SK-N-SH (cell line): Measurements from ENCODE around the gene NDUFB8. TPM values are rescaled to one million over a fixed set of nuclear protein-coding genes. Genes with fewer than 3 reads are reported as not detected.

Source experiments
- CTCF ChIA-PET: fragments of 300-600, 350-600 bp; formaldehyde crosslinking; extraction: SDS; loops from one replicate; lab custom pipeline; 2021; lab: Yijun Ruan, JAX
- POLR2A ChIA-PET: fragments of 350-600 bp; sonication (Branson Sonifier 250); formaldehyde crosslinking; extraction: SDS; loops from one replicate; lab custom pipeline; 2020; ENCODE audit warnings: antibody characterized with exemption, inconsistent platforms; lab: Yijun Ruan, JAX
- DNase-seq: peaks from one replicate; pipeline ENCODE4 v3.0.0; 2012
- H2AFZ ChIP-seq: fragments of 200-600 bp; sonication (generic); 2 replicates; pipeline ENCODE4 v1.8.1; 2016; ENCODE audit warnings: antibody characterized with exemption, mild to moderate bottlenecking, low read depth
- H3F3A ChIP-seq: fragments of 200-600 bp; sonication (generic); replicated peaks from 2 replicates; pipeline ENCODE3; 2016; ENCODE audit warnings: antibody characterized with exemption, mild to moderate bottlenecking; ENCODE audit not compliant: insufficient read depth
- H3K27ac ChIP-seq, 2 experiments: fragments of 200-500 bp in 1 of 2; fragments of 200-600 bp in 1 of 2; sonication (Bioruptor generic) in 1 of 2; sonication (generic), shearing (Covaris generic) in 1 of 2; 2 replicates each; pipeline versions ENCODE4 v1.5.1 to v1.6.1; 2014 to 2016; ENCODE audit warnings: low read depth in 2 of 2, inconsistent platforms in 1 of 2, low read length in 1 of 2, mild to moderate bottlenecking in 1 of 2, mixed read lengths in 1 of 2
- H3K27me3 ChIP-seq: fragments of 200-600 bp; sonication (generic), shearing (Covaris generic); 2 replicates; pipeline ENCODE4 v1.6.1; 2016; ENCODE audit warnings: mixed run types; ENCODE audit not compliant: insufficient read depth
- H3K36me3 ChIP-seq, 2 experiments: fragments of 200-500 bp in 1 of 2; fragments of 200-600 bp in 1 of 2; sonication (Bioruptor generic) in 1 of 2; sonication (generic) in 1 of 2; replicated peaks in 1 of 2; 2 replicates each; pipeline versions ENCODE3 to v1.5.1; 2014 to 2016; ENCODE audit warnings: low read length in 1 of 2, mild to moderate bottlenecking in 1 of 2; ENCODE audit not compliant: insufficient read depth in 2 of 2, control insufficient read depth in 1 of 2
- H3K4me1 ChIP-seq, 2 experiments: fragments of 200-500 bp in 1 of 2; fragments of 200-600 bp in 1 of 2; sonication (Bioruptor generic) in 1 of 2; sonication (generic), shearing (Covaris generic) in 1 of 2; 2 replicates each; pipeline versions ENCODE4 v1.5.1 to v1.6.1; 2014 to 2016; ENCODE audit warnings: low read depth in 1 of 2, low read length in 1 of 2, mixed run types in 1 of 2; ENCODE audit not compliant: insufficient read depth in 2 of 2, control insufficient read depth in 1 of 2
- H3K4me2 ChIP-seq: fragments of 200-600 bp; sonication (generic), shearing (Covaris generic); 2 replicates; pipeline ENCODE4 v1.6.1; 2017; ENCODE audit warnings: mixed run types
- H3K4me3 ChIP-seq, 2 experiments: fragments of 200-500 bp in 1 of 2; fragments of 200-600 bp in 1 of 2; sonication (Bioruptor generic) in 1 of 2; sonication (generic), shearing (Covaris generic) in 1 of 2; 2 replicates each; pipeline versions ENCODE4 v1.5.1 to v1.8.1; 2014 to 2016; ENCODE audit warnings: low read depth in 2 of 2, inconsistent platforms in 1 of 2, low read length in 1 of 2, mild to moderate bottlenecking in 1 of 2, mixed read lengths in 1 of 2, moderate library complexity in 1 of 2
- H3K79me2 ChIP-seq: fragments of 200-600 bp; sonication (generic); 2 replicates; pipeline ENCODE4 v1.8.1; 2017; ENCODE audit warnings: mild to moderate bottlenecking; ENCODE audit not compliant: insufficient read depth
- H3K9ac ChIP-seq: fragments of 200-600 bp; sonication (generic); 2 replicates; pipeline ENCODE4 v1.6.1; 2017; ENCODE audit warnings: mixed run types
- H3K9me2 ChIP-seq: fragments of 200-600 bp; sonication (generic); 2 replicates; pipeline ENCODE4 v1.6.1; 2017; ENCODE audit warnings: mixed run types
- H3K9me3 ChIP-seq: fragments of 200-600 bp; sonication (generic); 2 replicates; pipeline ENCODE4 v1.6.1; 2017; ENCODE audit warnings: mixed run types, mild to moderate bottlenecking, moderate library complexity
- H4K20me1 ChIP-seq: fragments of 200-600 bp; sonication (generic); 2 replicates; pipeline ENCODE4 v1.6.1; 2017; ENCODE audit warnings: mild to moderate bottlenecking, mixed run types; ENCODE audit not compliant: insufficient read depth
- EZH2phosphoT487 ChIP-seq: fragments of 200-600 bp; sonication (generic); IDR thresholded peaks from 2 replicates; pipeline ENCODE4 v1.6.1; 2017; ENCODE audit warnings: low read depth, mixed run types, mild to moderate bottlenecking, antibody characterized with exemption, moderate library complexity, borderline replicate concordance
- FOXM1 ChIP-seq: IDR thresholded peaks from 2 replicates; pipeline ENCODE4 v1.4.0; 2012; ENCODE audit warnings: low read depth, mild to moderate bottlenecking
- GABPA ChIP-seq: IDR thresholded peaks from 2 replicates; pipeline ENCODE4 v1.4.0; 2012; ENCODE audit warnings: low read depth, mild to moderate bottlenecking
- MXI1 ChIP-seq: IDR thresholded peaks from 2 replicates; pipeline ENCODE4 v1.6.1; 2012; ENCODE audit warnings: mild to moderate bottlenecking, low read depth, low read length, improper control_type of control experiment
- POLR2AphosphoS5 ChIP-seq: IDR thresholded peaks from 2 replicates; pipeline ENCODE4 v1.6.1; 2012; ENCODE audit warnings: low read depth, low read length
- RAD21 ChIP-seq: IDR thresholded peaks from 2 replicates; pipeline ENCODE4 v1.6.1; 2012; ENCODE audit warnings: mild to moderate bottlenecking, low read length
- RFX5 ChIP-seq: IDR thresholded peaks from 2 replicates; pipeline ENCODE4 v1.6.1; 2012; ENCODE audit warnings: mild to moderate bottlenecking, improper control_type of control experiment, low read length
- RXRA ChIP-seq: IDR thresholded peaks from 2 replicates; pipeline ENCODE4 v1.4.0; 2012; ENCODE audit warnings: low read depth, mild to moderate bottlenecking, borderline replicate concordance
- TAF1 ChIP-seq: IDR thresholded peaks from 2 replicates; pipeline ENCODE4 v1.6.1; 2012; ENCODE audit warnings: low read depth, mild to moderate bottlenecking, low read length, moderate library complexity, borderline replicate concordance
- WGBS: methylation state at CpG from one replicate; pipeline ENCODE4 v1.1.6; 2017; ENCODE audit warnings: low lambda C conversion rate; 5-methylcytosine and 5-hydroxymethylcytosine counted together
- polyA plus RNA-seq, 3 experiments: library from polyadenylated mRNA; depleted of rRNA; stranded (reverse); fragments of >200 nt; gene quantifications; 2 replicates each; pipeline ENCODE4 v1.2.3, GENCODE V29; 2012
- TF ChIP-seq, protein P1 (sequence below): IDR thresholded peaks from 2 replicates; pipeline ENCODE4 v1.4.0; 2012; ENCODE audit warnings: low read depth, borderline replicate concordance
- TF ChIP-seq, protein P2 (sequence below): IDR thresholded peaks from 2 replicates; pipeline ENCODE4 v1.4.0; 2012; ENCODE audit warnings: low read depth, borderline replicate concordance
- TF ChIP-seq, protein P3 (sequence below): IDR thresholded peaks from 2 replicates; pipeline ENCODE4; 2012

The NDUFB8 gene
- polyA plus RNA-seq, 1 of the 3 experiments (the other 2 are of a cell fraction) = 368 TPM

DNA sequence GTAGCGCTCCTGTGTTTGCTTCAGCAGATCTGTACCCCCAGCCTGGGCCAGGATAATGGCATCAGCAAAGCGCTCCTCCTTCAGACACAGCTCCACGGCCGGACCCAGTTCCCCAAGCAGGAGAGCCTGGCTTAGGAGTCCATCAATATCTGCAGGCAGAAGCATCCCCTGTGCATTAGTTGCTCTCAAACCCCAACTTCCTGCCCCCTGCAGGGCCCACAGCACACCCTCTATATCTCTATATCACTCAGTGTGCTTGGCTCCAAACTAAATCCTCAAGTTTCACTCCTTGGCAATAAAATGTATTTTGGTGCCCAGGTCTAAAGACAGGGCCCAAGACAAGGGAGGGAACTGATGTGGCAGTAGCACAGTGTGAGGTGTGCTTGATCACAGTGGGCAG lies 31.6 kb downstream of the NDUFB8 start:
- H3K4me3 ChIP-seq = no peak overlapping the region
- no peak overlapping the region for H3K4me2 ChIP-seq
- H3K79me2 ChIP-seq = no peaks in the 10 kb centered on the region
- H3K9me2 ChIP-seq = no peaks in the 10 kb centered on the region
- H2AFZ ChIP-seq = no peak overlapping the region
- TF ChIP-seq, protein P1, sequence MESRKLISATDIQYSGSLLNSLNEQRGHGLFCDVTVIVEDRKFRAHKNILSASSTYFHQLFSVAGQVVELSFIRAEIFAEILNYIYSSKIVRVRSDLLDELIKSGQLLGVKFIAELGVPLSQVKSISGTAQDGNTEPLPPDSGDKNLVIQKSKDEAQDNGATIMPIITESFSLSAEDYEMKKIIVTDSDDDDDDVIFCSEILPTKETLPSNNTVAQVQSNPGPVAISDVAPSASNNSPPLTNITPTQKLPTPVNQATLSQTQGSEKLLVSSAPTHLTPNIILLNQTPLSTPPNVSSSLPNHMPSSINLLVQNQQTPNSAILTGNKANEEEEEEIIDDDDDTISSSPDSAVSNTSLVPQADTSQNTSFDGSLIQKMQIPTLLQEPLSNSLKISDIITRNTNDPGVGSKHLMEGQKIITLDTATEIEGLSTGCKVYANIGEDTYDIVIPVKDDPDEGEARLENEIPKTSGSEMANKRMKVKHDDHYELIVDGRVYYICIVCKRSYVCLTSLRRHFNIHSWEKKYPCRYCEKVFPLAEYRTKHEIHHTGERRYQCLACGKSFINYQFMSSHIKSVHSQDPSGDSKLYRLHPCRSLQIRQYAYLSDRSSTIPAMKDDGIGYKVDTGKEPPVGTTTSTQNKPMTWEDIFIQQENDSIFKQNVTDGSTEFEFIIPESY = no peak
- TF ChIP-seq GABPA = no peak
- no peak for TF ChIP-seq RFX5
- CTCF ChIA-PET = interaction anchor here (1.3 to 14.7 kb wide), 5 partner anchors 11 to 169 kb away, joined by 3 to 158 read pairs (median 27); partner anchors contain the start of genes PKD2L1 and SEC31B
- no peaks in the 10 kb centered on the region for H3K9me3 ChIP-seq
- POLR2A ChIA-PET = no interaction called here
- H3K9ac ChIP-seq = no peak overlapping the region
- H4K20me1 ChIP-seq = no peaks in the 10 kb centered on the region
- peaks cover 0 to 13% of the 10 kb centered on the region in 2 experiments; a peak in 1 of 4 replicates for H3K4me1 ChIP-seq
- peaks cover 0 to 10% of the 10 kb centered on the region in 2 experiments for H3K36me3 ChIP-seq
- H3K27ac ChIP-seq = no peak overlapping the region
- H3K27me3 ChIP-seq = no peaks in the 10 kb centered on the region
- H3F3A ChIP-seq = no peaks in the 10 kb centered on the region
- 96% methylated on average over 4 of the region's 4 CpGs for WGBS
- DNase-seq = no peak

DNA sequence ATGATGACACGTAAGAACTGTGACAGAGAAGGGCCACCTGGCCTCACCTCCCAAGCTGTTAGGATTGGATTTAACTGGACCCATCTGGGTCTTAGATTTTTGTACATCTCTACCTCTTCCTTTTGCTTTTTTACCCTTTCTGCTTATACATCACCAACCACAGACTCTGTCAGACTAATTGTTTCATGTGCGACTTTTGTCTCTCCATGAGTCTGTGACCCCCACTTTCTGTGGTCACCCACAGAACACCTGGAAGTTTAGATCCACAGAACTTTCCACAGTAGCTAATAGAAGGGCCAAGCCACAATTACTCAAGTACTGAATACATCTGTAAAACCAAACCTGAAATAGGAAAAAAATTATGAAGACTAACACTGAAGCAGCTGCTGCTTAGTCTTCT lies 33.1 kb downstream of the NDUFB8 start:
- Histone ChIP-seq H3K9ac (no peak overlapping the region), H3K27me3 (no peaks in the 10 kb centered on the region), H2AFZ (no peak overlapping the region), H3K9me2 (no peaks in the 10 kb centered on the region), H4K20me1 (no peaks in the 10 kb centered on the region), H3K27ac (no peak overlapping the region), H3K9me3 (no peaks in the 10 kb centered on the region), H3K36me3 (peaks cover 0 to 8% of the 10 kb centered on the region in 2 experiments), H3F3A (no peaks in the 10 kb centered on the region), H3K4me1 (peaks cover 0 to 7% of the 10 kb centered on the region in 2 experiments; a peak in 1 of 4 replicates), H3K79me2 (no peaks in the 10 kb centered on the region), H3K4me2 (no peak overlapping the region), H3K4me3 (no peak overlapping the region)
- TF ChIP-seq EZH2phosphoT487 (no peak), FOXM1 (no peak), MXI1 (no peak), RXRA (no peak), POLR2AphosphoS5 (no peak), GABPA (no peak), RAD21 (no peak), TAF1 (no peak)
- TF ChIP-seq, protein P2, sequence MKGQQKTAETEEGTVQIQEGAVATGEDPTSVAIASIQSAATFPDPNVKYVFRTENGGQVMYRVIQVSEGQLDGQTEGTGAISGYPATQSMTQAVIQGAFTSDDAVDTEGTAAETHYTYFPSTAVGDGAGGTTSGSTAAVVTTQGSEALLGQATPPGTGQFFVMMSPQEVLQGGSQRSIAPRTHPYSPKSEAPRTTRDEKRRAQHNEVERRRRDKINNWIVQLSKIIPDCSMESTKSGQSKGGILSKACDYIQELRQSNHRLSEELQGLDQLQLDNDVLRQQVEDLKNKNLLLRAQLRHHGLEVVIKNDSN = no peak
- TF ChIP-seq, protein P3, sequence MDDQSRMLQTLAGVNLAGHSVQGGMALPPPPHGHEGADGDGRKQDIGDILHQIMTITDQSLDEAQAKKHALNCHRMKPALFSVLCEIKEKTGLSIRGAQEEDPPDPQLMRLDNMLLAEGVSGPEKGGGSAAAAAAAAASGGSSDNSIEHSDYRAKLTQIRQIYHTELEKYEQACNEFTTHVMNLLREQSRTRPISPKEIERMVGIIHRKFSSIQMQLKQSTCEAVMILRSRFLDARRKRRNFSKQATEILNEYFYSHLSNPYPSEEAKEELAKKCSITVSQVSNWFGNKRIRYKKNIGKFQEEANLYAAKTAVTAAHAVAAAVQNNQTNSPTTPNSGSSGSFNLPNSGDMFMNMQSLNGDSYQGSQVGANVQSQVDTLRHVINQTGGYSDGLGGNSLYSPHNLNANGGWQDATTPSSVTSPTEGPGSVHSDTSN = no peak
- WGBS = 83% methylated on average over 2 of the region's 2 CpGs
- POLR2A ChIA-PET = no interaction called here
- DNase-seq = no peak
- CTCF ChIA-PET = interaction anchor here (1.3 to 14.7 kb wide), 5 partner anchors 13 to 167 kb away, joined by 3 to 158 read pairs (median 27); partner anchors contain the start of genes PKD2L1 and SEC31B
